Endometrial microvascular endothelial cells (primary cell): ENCODE measurements around the gene GRAMD1B. TPM values are rescaled to one million over a fixed set of nuclear protein-coding genes. Genes with fewer than 3 reads are reported as not detected.

Experiments used
- in situ Hi-C: cut with HindIII; loops from 2 replicates; pipeline ENCODE4 v1.10.0; 2017; ENCODE audit warnings: low sequenced_read_pairs, low pct_unique_long_range_greater_than_20kb; ENCODE audit errors: inconsistent ontology term
- total RNA-seq: library from RNA; depleted of rRNA; stranded (reverse); fragments of >200 nt; gene quantifications from one replicate; pipeline ENCODE4 v1.2.3, GENCODE V29; 2015; ENCODE audit errors: inconsistent ontology term

The GRAMD1B gene
- total RNA-seq, 1 donor from 2014 or later: 61.4 TPM

DNA sequence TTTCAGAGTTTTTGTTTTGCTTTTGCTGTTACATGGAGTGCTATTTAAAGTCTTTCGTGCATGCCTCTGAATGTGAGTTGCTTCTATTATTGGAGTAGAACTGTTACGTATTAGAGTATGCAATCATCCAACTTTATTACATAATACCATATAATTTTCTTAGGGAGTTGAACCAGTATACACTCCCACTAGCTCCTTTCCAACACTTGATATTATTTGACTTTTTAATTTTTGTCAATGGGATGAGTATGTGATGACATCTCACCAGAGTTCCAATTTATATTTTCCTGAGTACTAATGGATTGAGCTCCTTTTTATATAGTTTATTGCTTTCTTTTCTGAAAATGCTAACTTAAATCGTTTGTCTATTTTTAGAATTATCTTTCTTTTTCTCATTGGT, 90.9 kb downstream of the GRAMD1B start:
- in situ Hi-C loops: no loop called here

DNA sequence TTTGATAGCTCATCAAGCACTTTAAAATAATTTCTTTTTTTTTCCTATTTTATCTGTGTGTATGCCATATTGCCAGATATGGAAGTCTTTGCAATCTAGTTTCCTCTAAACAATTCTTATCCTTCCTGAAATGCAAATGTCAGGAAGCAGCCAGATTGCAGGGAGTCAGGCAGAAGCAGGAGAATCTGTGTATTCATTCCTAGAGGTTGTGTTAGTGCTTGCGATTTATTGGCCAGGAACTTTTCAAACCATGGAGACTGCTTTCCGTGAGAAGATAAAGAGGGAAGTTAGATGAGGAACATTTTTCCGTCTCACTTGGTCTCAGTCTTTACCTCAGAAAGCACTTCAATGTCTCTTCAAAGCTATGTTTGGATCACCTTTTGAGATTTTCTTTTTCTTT, 91.9 kb downstream of the GRAMD1B start:
- in situ Hi-C loops: no loop called here

DNA sequence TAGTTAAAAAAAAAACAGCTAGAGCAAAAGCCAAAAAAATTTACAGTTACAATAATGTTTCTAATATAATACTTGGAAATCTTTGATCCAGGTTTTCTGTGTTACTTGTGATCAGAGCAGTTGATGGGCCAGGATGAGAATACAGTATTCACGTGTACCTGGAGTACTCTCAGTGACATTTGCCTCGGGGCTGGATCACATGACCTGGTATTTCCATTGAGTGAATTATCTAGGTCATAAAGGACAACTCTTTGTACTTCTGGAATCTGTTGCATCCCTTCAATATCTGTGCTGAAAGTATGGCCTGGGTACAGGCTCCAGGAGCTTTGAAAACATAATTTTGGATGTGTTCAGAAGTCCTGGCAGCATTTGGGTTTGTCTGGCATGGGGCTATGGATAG, 93.5 kb downstream of the GRAMD1B start:
- in situ Hi-C loops: no loop called here

DNA sequence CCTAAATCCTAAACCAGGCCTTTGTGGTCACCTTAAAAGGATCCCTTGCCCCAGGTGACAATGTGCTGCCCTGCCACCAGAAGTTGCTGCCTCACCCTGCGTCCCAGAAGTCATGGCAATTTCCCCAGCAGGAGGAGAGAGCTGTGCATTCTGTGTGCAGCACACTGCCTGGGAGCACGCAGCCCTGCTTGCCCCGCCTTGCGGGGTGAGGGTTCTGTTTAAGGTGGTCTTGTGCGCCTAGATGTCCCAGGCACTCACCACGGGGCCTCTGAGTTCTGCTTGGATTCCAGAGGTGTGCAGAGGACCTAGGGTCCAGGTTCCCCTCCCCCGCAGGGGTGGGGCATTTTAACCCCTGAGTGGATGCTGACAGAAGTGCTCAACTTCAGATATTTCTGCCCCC, 95.0 kb downstream of the GRAMD1B start:
- in situ Hi-C loops: no loop called here

DNA sequence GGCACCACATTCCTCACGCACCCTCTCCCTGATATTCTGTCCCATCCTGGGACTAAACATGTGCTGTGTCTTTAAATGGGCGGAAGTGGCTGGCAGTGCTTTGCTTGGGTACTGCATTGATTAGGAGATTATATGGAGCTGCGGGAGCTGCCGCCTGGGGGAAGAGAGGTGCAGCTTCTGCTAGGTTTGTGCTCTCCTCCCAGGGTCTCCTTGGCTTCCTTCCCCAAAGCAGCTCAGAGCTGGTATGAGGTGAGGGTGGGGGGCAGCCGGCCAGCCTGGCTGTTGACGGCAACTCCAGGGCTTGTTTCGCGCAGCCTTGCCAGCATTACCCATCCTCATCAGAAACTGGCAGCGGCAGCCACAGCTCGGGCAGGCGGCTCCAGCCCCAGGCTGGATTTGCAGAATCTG, 95.4 kb downstream of the GRAMD1B start:
- in situ Hi-C loops: no loop called here

DNA sequence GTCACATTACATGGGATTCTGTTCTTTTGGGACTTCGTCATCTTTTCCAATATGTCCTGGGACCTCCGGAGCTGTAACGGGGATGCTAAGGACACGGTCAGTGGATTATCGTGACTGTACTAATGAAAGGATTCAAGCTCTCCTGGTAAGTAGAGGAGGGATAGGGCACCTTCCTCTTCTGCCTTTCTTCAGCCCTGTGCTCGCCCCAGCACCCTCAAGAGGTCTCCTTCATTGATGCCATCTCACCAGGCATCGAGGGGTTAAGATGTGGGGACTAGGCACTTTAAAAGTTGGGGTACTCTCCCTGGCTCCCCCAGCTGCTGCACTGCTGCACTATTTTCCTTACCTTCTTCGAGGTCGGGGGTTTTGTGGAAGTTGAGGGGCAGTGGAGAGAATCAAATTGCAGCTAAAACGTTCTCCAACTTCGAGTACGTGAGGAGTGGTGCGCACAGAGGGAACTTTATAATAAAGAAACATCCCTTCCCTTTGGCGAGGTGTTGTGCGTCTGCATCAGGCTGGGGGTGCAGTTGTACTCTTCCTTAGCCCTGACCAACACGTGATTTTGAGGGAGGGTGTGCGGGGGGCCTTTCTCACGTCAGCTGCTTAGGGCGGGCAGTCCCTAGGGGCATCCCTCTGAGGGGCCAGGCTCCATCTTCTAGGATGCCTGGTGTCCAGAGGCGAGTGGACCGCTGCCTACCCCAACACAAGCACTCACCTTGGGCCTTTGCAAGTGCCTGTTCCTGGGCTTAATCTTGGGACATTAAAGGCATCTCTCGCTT, 96.1 kb downstream of the GRAMD1B start:
- in situ Hi-C loops: no loop called here

DNA sequence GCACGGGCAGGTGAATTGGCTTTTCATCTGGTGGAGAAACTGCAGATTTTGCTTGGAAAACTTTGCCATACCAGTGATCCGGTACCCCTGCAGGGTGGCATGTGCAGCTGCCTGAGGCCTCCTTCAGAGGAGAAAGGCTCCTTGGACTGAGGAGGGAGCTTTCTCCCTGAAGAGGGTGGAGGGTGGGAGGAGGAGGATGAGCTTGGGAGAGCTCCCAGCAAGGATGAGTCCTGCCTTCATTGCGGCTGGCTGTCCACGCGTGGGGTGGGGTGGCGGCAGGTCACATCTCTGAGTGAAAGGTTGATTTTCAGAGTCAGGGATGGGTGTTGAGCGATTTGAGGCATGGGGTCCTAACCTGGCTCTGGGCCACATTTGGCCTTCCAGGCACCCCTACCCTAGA, 96.8 kb downstream of the GRAMD1B start:
- in situ Hi-C loops: no loop called here

DNA sequence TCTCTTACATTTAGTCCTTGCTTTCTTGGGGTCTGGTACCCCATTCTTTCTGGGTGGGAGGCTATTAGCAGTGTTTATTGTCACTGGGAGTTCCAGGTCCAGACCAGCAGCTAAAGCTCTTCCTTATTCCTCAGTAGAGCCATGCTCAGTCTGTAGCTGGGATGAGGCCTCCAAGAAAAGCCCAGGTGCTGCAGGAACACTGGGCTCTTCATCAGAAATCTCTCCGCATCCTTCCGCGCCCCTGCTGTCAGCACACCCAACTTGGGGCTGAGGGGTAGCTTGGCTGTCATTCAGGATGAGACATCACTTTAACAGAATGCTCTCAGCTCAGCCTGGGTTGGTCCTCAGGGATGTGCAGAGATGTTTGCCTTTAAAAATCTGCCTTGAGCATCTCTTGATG, 97.5 kb downstream of the GRAMD1B start:
- in situ Hi-C loops: no loop called here

DNA sequence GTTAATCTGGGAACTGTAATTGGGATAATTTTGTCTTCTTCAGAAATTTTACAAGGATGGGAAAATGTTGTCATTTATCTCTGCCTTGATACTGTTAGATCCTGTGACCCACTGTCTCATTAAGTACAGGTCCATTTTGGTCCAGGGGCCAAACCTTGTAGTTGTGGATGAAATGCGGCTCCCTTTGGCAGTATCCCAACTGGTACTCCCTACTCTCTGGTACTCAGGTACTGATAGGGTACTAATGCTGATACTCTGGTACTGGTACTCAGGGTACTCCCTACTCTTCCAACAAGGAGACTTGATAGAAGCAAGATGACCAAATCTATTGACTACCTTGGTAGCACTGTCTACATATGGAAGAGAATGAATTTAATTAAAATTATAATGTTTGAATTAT, 97.9 kb downstream of the GRAMD1B start:
- in situ Hi-C loops: no loop called here

DNA sequence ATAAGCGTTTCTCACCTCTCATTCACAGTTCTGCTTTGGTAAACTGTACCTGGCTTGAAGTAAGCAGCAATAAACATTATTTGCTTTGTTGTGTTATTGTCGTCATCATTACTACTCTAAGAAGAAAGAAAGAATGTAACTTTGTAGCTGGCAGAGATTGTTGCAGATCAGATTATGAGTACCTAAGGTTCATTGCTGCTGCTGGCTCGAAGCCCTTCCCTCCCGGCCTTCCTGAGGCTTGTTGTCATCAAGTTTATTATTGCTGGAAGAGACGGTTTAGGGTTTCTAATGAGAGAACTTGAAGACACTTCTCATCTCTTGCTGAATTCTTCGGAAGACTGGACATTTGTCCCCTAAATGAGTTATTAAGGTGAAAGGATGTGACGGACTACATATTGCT, 101.3 kb downstream of the GRAMD1B start:
- in situ Hi-C loops: no loop called here

DNA sequence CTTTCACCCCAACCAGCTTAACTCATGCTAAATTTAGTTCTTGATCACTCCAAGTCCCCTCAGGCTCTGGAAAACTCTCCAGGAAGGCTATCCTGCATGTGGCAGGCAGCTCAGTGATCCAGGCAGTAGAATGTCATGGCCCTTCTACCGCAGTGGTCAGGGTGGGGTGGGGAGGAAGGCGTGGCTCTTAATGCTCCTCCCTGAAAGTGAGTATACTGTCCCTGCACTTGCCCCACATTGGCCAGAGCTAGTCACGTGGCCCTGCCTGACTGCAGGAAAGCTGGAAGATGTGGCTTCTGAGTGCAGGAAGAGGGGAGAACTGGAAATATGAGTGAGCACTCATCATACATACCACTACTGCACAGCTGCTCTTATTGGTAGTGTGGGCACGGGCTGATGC, 102.1 kb downstream of the GRAMD1B start:
- in situ Hi-C loops: no loop called here

DNA sequence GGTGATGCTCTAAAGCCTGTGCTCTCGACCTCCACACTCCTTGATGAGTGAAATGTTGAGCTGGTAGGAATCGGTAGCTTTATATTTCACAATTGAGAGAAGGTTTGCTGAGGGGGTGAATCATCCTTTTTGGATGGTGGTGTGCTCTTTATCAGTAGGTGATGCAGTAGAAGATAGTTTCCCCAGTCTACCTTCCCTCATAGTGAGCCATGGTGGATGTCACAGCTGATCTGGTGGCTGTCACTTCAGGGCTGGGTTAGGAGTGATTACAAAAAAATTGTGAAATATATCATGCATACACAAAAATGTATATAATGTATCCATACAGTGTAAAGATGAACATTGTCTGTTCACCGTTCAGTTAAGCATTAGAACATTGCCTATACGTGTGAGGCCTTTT, 105.3 kb downstream of the GRAMD1B start:
- in situ Hi-C loops: no loop called here

DNA sequence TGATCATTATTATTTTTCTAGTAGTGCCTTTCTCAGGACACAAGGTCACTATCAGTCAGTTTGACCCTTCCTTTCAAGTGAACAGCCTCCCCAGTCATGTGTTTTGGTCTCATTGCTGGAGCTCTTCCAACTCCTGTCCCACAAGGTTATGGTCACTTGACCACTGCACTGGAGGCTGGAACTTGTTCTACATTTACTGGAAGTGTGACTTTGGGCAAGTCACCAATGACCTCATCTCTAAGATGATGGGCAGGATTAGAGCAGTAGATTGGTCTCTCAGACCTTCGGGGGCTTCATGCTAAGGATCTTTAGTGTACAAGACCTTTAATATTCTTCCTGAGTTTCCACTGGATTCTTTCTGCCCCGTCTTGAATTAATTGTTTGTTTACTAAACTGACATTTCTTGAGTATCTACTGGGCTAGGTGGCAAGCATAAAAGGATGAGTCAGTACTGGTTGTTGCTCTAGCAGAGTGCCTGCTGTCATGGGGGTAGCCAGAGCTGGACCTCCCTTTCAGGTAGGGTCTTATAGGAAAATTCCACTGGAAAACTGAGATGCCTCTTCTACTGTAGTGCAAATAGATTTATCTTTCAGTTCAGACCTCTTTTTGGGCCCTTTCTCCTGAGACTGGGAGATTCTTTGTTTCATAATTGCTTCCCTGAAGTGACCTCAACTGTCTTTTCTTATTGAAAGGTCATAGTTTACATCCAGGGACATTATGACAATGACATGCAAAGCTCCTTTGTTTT, 106.8 kb downstream of the GRAMD1B start:
- in situ Hi-C loops: no loop called here

DNA sequence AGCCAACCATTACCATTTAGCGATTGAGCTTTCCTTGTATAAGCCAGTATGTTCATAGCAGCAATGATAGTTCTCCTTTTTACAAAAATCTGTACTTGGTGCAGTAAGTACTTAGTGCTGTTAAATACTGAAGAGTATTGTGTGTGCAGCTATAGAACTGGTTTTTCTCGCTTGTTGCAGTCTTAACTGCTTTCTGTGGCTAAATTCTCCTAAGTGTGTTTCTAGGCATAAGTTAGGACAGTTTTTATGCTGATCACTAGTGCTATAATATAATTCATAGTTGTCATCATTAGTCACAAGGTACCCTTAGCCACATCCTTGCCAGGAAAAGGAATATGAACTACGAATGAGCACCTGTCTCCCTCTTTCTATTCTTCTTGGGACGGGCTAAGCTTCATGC, 107.7 kb downstream of the GRAMD1B start:
- in situ Hi-C loops: no loop called here

DNA sequence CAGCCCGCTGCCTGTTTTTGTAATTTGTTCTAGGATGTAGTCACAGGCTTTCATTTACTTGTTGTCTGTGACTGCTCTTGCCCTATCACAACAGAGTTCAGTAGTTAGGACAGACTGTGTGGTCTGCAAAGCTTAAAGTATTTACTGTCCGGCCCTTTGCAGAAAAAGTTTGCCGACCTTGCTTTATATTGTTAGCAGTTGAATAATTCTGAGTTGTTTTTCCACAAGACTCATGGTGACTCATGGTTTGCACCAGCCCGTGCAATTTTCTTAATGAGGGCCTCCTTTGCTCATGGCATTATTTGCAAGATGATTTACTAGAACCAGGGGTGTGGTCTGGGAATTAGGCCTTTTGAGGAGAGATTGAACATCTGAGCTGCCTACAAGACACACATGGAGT, 113.7 kb downstream of the GRAMD1B start:
- in situ Hi-C loops: no loop called here

DNA sequence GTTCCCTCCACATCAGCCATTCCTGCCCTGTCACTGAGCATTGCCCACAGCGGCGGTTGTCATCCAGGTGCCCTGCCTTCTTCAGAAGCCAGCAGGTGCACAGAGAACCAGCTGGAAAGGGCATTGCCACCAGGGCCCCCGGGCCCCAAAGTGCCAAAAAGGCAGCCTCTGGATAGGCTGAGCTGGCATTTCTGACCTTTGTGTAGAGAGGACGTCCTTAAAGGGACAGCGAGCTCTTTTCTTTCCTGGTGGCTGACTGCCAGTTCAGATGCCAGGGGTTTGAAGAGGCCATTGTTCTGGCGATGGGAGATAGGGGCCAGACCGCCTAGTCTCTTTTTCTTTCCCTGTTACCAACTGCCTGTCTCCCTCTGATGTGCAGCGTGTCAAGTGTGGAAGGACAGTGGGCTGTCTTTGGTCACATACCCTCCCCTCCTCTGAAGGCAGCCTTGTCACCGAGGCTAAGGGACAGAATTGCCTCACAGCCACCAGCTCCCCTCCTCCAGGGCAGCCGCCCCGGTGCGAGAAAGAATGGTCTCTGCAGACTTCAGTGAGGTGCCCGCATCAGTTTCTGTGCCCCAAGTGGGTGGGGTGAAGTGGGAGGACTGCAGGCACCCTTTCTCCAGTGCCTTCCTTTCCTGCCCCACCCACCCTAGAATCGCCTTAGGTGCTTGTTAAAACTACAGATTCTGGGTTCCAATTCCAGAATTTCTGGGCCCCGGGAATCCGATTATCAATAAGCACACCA, 114.7 kb downstream of the GRAMD1B start:
- in situ Hi-C loops: no loop called here

DNA sequence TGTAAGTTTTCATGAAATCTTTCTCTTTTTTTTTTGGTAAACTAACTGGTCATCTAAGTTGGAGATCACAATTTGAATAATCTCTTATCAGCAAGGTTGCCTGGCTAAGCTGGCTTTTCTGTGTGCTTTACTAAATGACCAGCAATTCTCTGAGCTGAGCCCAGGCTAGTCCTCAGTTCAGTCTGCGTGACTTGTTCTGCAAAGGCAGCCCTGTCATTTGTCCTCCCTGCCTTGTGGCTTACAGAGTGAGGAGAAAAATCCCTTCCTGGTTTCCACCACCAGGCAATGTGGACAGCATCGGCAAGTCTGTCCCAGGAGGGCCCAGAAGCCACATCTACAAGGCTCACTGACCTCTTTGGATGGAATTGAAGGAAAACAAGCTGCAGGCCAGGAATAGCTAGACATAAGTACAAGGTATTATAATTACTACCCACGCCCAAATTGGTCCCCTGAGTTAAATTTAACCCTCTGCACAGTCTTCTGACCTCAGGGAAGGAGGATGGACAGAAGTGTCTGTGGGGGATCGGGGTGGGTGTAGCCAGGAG, 115.7 kb downstream of the GRAMD1B start:
- in situ Hi-C loops: no loop called here

DNA sequence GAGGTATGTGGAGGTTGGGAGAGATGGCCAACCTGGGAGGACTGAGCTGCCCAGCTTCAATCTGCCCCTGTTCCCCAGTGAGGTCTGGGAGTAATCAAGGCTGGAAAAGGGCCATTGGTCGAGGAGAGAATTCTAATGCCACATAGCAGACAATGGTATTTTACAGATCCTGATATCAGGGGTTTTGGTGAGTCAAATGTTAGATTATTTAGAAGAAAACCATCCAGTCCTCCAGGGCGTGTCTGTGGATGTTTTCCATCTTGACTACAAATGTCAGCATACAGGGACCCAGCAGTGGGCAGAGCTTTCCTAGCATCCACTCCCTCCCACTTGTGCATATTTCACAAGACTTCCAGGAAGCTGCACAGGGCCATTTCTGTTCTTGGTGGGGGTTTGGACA, 116.4 kb downstream of the GRAMD1B start:
- in situ Hi-C loops: no loop called here

DNA sequence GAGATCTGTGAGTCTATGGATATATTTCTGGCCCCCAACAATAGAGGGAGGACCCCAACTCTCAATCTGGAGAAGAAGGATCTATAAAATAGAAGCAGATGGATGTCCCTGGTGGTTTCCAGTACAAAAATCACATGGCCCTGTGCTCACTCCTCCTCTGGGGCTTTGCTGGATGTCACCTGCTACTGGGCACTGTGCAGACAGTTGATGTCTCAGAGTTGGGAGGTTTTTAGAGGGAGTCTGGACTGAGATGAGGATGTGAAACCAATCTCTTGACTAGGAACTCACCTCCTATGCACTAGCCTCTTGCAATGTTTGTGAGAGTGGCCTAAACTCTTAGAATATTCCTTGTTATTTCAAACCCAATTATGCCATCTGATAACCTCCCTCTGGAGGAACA, 117.1 kb downstream of the GRAMD1B start:
- in situ Hi-C loops: no loop called here

DNA sequence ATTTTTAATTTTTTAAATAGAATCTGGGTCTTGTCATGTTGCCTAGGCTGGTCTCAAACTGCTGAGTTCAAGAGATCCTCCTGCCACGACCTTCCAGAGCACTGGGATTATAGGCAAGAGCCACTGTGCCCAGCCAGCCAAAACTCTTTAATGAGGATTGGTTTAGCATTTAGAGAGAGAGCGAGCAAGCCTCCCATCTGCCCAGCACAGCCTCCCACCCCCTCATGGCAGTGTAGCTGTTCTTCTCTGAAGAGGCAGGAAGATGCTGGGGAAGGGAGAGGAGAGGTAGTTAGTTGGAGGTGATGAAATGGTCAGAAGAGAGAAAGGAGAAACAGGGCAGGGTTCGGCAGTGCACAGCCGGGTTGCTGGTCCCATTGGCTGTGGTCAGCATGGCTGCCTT, 118.7 kb downstream of the GRAMD1B start:
- in situ Hi-C loops: no loop called here
